Measurements from ENCODE around the gene KCNK17. TPM values are rescaled to one million over a fixed set of nuclear protein-coding genes. Genes with fewer than 3 reads are reported as not detected.
A peak's percentile ranks its signal among the peaks of the same experiment; 100 is the strongest.
"Not testable (repeated sequence)": the region's sequence is repeated elsewhere in the genome, so short reads cannot be mapped to it uniquely, and the experiment has no call there.

KCNK17 gene
- total and polyA plus RNA-seq, 12 donors, result 0.13 to 0.39 (median 0.19) TPM; not detected in 6

DNA sequence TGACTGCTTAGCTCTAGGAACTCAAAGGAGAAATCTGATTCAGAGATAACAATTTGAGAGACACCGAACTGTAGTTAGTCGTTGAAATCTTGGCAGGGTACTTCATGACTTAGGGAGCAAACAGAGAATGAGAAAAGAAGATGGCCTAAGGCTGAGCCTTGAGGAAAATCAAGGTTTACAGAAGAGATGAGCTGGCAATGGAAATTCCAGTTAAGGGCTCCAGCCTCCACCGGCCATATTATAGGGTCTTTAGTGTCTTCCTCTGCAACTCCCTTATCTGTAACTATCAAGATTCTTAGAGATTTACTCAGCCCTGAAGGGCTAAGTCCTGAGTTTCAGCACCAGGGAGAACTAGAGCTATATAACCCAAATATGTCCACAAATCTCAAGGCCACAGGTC, 26.6 kb downstream of the KCNK17 start:
- ATAC-seq, result no peak
- DNase-seq, result no peak
- Histone ChIP-seq H3K9me3 (no peaks in the 10 kb centered on the region), H3K36me3 (no peaks in the 10 kb centered on the region), H3K4me3 (no peak overlapping the region), H3K4me1 (no peaks in the 10 kb centered on the region), H3K27ac (no peak overlapping the region), H3K27me3 (peaks cover 0 to 30% (median under 1%) of the 10 kb centered on the region in 7 donors)
- intact Hi-C loops (cut with DNase I), result no loop called here
- TF ChIP-seq, protein P1, sequence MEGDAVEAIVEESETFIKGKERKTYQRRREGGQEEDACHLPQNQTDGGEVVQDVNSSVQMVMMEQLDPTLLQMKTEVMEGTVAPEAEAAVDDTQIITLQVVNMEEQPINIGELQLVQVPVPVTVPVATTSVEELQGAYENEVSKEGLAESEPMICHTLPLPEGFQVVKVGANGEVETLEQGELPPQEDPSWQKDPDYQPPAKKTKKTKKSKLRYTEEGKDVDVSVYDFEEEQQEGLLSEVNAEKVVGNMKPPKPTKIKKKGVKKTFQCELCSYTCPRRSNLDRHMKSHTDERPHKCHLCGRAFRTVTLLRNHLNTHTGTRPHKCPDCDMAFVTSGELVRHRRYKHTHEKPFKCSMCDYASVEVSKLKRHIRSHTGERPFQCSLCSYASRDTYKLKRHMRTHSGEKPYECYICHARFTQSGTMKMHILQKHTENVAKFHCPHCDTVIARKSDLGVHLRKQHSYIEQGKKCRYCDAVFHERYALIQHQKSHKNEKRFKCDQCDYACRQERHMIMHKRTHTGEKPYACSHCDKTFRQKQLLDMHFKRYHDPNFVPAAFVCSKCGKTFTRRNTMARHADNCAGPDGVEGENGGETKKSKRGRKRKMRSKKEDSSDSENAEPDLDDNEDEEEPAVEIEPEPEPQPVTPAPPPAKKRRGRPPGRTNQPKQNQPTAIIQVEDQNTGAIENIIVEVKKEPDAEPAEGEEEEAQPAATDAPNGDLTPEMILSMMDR (IDR thresholded peaks at IDR 0.05), result no peak
- 91 to 92% methylated on average over 3 of the region's 3 CpGs for WGBS, 2 donors

DNA sequence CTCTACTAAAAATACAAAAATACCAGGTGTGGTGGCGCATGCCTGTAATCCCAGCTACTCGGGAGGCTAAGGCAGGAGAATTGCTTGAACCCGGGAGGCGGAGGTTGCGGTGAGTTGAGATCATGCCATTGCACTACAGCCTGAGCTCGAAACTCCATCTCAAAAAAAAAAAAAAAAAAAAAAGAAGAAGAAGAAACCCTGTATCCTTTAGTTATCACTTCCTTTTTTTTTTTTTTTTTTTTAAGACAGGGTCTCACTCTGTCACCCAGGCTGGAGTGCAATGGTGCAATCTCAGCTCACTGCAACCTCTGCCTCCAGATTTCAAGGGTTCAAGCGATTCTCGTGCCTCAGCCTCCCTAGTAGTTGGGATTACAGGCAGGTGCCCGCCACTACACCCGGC, 27.6 kb downstream of the KCNK17 start:
- ATAC-seq; H3K4me3 ChIP-seq; H3K27ac ChIP-seq; H3K9me3 ChIP-seq; H3K4me1 ChIP-seq; H3K36me3 ChIP-seq; DNase-seq; intact Hi-C loops (cut with DNase I): not testable (repeated sequence)
- peaks cover 0 to 31% (median 2%) of the 10 kb centered on the region in 7 donors for H3K27me3 ChIP-seq
- WGBS, 2 donors, result 78 to 79% methylated on average over 10 of the region's 10 CpGs

DNA sequence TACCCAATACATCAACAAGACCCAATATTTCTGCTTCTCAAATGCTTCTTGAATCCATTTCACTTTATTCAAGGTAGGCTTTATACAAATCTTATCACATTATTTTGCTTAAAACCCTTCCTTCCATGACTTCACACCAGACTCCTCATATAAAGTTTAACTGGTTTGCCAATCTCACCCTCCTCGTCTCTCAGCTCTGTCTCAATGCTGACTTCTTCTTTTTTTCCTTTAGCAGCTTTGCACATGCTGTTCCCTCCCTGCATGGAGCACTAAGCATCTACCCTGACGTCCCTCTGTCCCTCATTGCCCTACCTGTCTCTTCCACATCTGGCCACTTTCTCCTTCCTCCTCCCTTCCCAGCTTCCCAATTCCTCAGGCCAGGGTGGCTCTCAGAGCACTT, 31.4 kb downstream of the KCNK17 start:
- DNase-seq, result no peak
- TF ChIP-seq, protein P1 (IDR thresholded peaks at IDR 0.05), result no peak
- Histone ChIP-seq H3K36me3 (no peaks in the 10 kb centered on the region), H3K27ac (no peak overlapping the region), H3K4me3 (no peak overlapping the region), H3K27me3 (peaks cover 0 to 29% (median 5%) of the 10 kb centered on the region in 7 donors), H3K9me3 (no peaks in the 10 kb centered on the region), H3K4me1 (no peaks in the 10 kb centered on the region)
- 45 to 52% methylated on average over 2 of the region's 2 CpGs for WGBS, 2 donors
- intact Hi-C loops (cut with DNase I), result loop anchor here in 1 of 10 donors (5.0 kb wide), 1 partner anchor 335 kb away; no protein-coding TSS in a partner anchor
- ATAC-seq, result no peak

DNA sequence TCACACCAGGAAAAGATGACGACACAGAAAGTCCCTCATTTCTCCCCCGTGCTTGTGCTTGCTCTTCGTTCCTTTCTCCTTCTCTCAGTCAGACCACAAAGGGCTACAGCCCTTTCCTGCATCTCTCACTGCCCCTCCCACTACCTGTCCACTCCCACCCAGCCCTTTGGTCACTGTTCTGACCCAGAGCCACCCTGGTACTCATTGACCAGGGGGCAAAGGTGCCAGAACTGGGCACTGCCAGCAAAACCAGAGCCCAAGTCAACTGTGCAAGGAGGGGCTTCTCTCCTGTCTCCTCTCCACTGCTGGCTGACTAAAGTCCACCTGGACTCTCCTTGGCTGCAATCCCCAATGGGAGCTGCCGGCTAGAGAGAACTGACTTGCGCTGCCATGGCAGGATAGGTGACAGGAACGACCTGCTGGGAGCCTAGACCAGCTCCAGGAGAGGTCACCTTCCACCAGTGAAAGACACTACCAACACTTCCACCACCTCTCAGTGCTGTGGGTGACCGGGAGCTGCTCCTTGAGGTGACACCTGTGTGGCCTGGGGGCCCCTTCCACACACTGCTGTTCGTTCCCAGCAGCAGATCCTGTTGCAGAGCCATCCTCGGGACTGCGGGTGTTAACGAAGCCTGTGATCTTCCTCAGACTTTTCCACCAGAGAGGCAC, 32.8 kb downstream of the KCNK17 start:
- DNase-seq (no peak), ATAC-seq (no peak)
- peaks cover 0 to 26% (median 5%) of the 10 kb centered on the region in 7 donors for H3K27me3 ChIP-seq
- H3K9me3 ChIP-seq, result no peaks in the 10 kb centered on the region
- H3K27ac ChIP-seq, result no peak overlapping the region
- no peaks in the 10 kb centered on the region for H3K4me1 ChIP-seq
- intact Hi-C loops (cut with DNase I), result loop anchor here in 1 of 10 donors (5.0 kb wide), 1 partner anchor 334 kb away; no protein-coding TSS in a partner anchor
- 73 to 77% methylated on average over 11 of the region's 11 CpGs for WGBS, 2 donors
- H3K36me3 ChIP-seq, result no peaks in the 10 kb centered on the region
- TF ChIP-seq, protein P1 (IDR thresholded peaks at IDR 0.05), result no peak
- no peak overlapping the region for H3K4me3 ChIP-seq

DNA sequence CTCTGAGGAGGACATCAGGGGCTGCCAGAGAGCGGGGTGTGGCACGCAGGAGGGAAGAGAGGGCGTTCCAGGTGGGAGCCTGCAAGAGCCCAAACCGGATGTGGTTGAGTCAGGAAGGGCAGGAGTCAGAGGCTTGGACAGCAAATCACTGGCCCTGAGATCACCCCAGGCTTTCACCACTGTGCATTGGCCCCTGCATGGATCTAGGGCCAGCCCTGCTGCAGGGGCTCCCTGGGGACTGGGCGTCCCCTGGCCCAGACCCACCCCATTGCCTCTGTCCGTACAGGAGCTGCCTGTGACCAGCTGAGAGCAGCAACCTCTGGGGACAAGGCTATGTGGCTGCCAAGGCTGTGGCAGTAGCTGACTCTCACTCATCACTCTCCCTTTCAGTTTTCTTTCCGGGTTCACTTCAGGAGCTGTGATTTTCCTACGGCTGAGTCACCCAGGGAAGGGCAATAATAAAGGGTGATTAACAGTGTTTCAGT, 33.9 kb downstream of the KCNK17 start:
- H3K27me3 ChIP-seq, result peaks cover 0 to 26% (median 5%) of the 10 kb centered on the region in 7 donors
- intact Hi-C loops (cut with DNase I), result loop anchor here in 1 of 10 donors (5.0 kb wide), 1 partner anchor 333 kb away; no protein-coding TSS in a partner anchor
- no peaks in the 10 kb centered on the region for H3K36me3 ChIP-seq
- ATAC-seq, result peak in 4 of 8 donors; percentile 22 to 83 (median 50)
- TF ChIP-seq, protein P1 (IDR thresholded peaks at IDR 0.05), result no peak
- H3K9me3 ChIP-seq, result no peaks in the 10 kb centered on the region
- no peak overlapping the region for H3K27ac ChIP-seq
- DNase-seq, result no peak
- no peaks in the 10 kb centered on the region for H3K4me1 ChIP-seq
- 43 to 45% methylated on average over 8 of the region's 8 CpGs for WGBS, 2 donors
- no peak overlapping the region for H3K4me3 ChIP-seq
